Spleen (tissue), 7 donors: ENCODE results near the gene DOK5.

Experiments used
- POLR2A ChIP-seq, 3 donors: fragments of 450-650 bp; IDR thresholded peaks; one replicate each; pipeline ENCODE4 v1.5.1; 2017; ENCODE audit warnings: antibody characterized with exemption in 3 of 3, mild to moderate bottlenecking in 1 of 3
- TF ChIP-seq, protein P1 (sequence below), 11 experiments: fragments of 200-600 bp in 7 of 11; fragments of 450-650 bp in 4 of 11; sonication (generic) in 4 of 11; IDR thresholded peaks in 8 of 11; conservative IDR thresholded peaks in 3 of 11; 1 replicate in 7 of 11; 2 replicates in 4 of 11; pipeline versions ENCODE4 v1.4.0 to v1.8.0; 2016 to 2021; ENCODE audit warnings: antibody characterized with exemption in 11 of 11, inconsistent platforms in 4 of 11, mild to moderate bottlenecking in 1 of 11
- donor health status: DM: no; HTN: no; CAD: no; lungs with moderate emphysema.
- donor health status: DM: no; HTN: no; CAD: no.
- donor health status: DM: no; HTN: no; CAD: no.

GRCh38 chr20:54532573-54532972 is 57.2 kb downstream of the DOK5 start:
- TF ChIP-seq, protein P1, sequence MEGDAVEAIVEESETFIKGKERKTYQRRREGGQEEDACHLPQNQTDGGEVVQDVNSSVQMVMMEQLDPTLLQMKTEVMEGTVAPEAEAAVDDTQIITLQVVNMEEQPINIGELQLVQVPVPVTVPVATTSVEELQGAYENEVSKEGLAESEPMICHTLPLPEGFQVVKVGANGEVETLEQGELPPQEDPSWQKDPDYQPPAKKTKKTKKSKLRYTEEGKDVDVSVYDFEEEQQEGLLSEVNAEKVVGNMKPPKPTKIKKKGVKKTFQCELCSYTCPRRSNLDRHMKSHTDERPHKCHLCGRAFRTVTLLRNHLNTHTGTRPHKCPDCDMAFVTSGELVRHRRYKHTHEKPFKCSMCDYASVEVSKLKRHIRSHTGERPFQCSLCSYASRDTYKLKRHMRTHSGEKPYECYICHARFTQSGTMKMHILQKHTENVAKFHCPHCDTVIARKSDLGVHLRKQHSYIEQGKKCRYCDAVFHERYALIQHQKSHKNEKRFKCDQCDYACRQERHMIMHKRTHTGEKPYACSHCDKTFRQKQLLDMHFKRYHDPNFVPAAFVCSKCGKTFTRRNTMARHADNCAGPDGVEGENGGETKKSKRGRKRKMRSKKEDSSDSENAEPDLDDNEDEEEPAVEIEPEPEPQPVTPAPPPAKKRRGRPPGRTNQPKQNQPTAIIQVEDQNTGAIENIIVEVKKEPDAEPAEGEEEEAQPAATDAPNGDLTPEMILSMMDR (IDR thresholded peaks at IDR 0.05 in 8 of 11, conservative IDR thresholded peaks at IDR 0.05 in 3 of 11) = no peak
- TF ChIP-seq POLR2A (IDR thresholded peaks at IDR 0.05) = no peak
